ENCODE results near the gene GAL3ST2.
A peak's percentile ranks its signal among the peaks of the same experiment; 100 is the strongest.

The GAL3ST2 gene

DNA sequence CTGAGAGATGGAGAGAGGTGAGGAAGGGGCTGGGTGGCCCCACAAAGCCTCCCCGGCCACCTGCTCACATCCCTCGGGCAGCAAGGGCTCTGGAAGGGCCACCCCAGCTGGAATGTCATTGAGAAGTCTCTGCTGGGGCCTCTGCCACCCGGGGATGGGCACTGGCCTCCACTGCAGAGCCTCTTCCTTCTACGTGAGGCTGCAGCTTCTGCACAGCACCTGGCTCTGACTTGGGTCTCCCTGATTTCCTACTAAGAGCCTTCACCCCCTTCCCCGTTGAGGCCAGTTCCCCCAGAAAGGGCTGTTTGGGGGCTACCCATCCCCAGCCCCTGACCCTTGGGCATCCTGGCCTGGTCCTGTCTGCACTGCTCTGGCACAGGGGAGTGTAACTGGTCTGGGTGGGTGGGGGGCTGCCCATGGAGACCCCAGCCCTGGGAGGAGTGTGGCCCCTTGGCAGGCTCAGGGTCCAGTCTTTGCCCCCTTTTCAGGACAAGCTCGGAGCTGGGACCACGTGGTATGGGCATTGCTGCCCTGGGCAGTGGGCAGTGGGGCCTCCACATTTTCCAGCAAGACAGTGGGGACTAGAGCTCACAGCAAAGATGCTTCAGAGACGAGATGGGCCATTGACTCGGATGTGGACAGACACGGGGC, 76.5 kb downstream of the GAL3ST2 start:
- Histone ChIP-seq H3K18ac (ENCODE audit: low read length) (peak overlapping the region; percentile 35), H3K4me1 (ENCODE audit: control insufficient read depth in 2 of 2, insufficient read depth in 1 of 2, low read depth in 1 of 2, low read length in 2 of 2) (peaks cover 0 to 6% of the 10 kb centered on the region in 2 donors), H3K4me3 (ENCODE audit: low read length in 2 of 2) (no peak overlapping the region), H3K4ac (ENCODE audit: low read length) (no peak overlapping the region), H2BK5ac (ENCODE audit: low read length) (no peak overlapping the region), H3K9ac (ENCODE audit: low read depth, low read length, poor library complexity) (no peak overlapping the region), H2BK120ac (ENCODE audit: low read depth, low read length) (no peak overlapping the region), H2AFZ (ENCODE audit: low read length) (no peak overlapping the region), H4K8ac (ENCODE audit: low read depth, low read length) (no peak overlapping the region), H3K79me1 (ENCODE audit: low read depth, low read length) (no peaks in the 10 kb centered on the region), H3K36me3 (replicated peaks in 1 of 2; ENCODE audit: control insufficient read depth in 2 of 2, insufficient read depth in 2 of 2, low read length in 2 of 2) (no peaks in the 10 kb centered on the region), H4K91ac (ENCODE audit: low read depth, low read length, poor library complexity) (peak overlapping the region; percentile 53), H2BK12ac (ENCODE audit: low read length) (no peak overlapping the region), H2AK5ac (ENCODE audit: low read depth, low read length) (peak overlapping the region; percentile 95), H2BK15ac (ENCODE audit: low read length) (peak overlapping the region; percentile 54), H3K4me2 (ENCODE audit: insufficient read depth, low read length, poor library complexity, severe bottlenecking) (no peak overlapping the region), H3K14ac (ENCODE audit: low read length) (no peak overlapping the region), H3K9me3 (replicated peaks in 1 of 2; ENCODE audit: control insufficient read depth in 2 of 2, insufficient read depth in 1 of 2, low read depth in 1 of 2, low read length in 2 of 2) (no peaks in the 10 kb centered on the region), H3K27me3 (ENCODE audit: control insufficient read depth in 3 of 3, insufficient read depth in 3 of 3, low read depth in 1 of 3, low read length in 3 of 3) (peaks cover 0 to 31% (median 0%) of the 10 kb centered on the region in 3 experiments), H3K27ac (replicated peaks; ENCODE audit: low read length) (no peak overlapping the region), H3K23ac (ENCODE audit: low read depth, low read length, poor library complexity) (no peak overlapping the region)
- no CpG with 5 or more reads among the region's 10 CpGs for WGBS, 2 donors (ENCODE audit: extremely low coverage in 2 of 2, insufficient read length in 2 of 2, insufficient replicate concordance in 1 of 2)
- DNase-seq (ENCODE audit: low spot score), result no peak

Data from neuronal stem cell (in vitro differentiated cells).